GM12801 (cell line): Measurements from ENCODE around the gene XPO6.

ENCODE experiments used
- TF ChIP-seq, protein P1 (sequence below): IDR thresholded peaks from one replicate; pipeline ENCODE4 v1.5.1; 2011; ENCODE audit warnings: control low read depth; ENCODE audit not compliant: insufficient read length; ENCODE audit errors: extremely low read depth

The XPO6 gene

DNA sequence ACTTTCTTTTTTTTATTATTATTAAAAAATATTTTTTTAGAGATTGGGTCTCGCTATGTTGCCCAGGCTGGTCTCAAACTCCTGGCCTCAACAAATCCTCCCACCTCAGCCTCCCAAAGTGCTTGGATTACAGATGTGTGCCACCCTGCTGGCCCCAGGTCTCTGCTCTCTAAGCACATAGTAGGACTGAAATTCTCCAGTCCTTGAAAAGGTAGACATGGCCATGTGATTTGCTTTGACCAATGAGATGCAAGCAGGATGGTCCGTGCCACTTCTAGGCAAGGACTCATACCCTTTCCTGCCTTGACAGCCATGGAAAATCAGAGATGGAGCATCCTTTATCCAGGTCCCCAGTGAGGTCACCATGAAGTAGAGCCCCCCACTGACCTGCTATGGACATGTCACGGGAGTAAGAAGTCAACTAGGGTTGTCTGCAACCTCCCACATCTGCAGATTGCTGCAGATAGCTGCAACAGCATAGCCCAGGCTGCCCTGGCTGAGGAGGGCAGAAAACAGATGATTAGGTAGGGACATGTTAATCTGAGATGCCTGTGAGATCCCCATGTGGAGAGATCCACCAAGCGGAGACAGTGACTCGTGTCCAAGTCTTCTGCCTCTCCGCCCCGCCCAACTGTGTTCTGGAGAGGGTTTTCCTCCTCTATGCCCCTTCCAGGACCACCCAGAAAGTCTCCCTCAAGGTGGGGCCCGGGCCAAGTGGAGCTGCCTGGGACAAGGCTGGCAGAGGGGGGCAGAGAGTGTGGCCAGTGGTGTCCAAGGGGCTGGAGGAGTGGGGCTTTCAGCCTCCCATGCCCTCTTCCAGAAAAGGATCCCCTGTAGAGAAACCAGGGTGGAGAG is 159.3 kb downstream of the XPO6 start:
- TF ChIP-seq, protein P1, sequence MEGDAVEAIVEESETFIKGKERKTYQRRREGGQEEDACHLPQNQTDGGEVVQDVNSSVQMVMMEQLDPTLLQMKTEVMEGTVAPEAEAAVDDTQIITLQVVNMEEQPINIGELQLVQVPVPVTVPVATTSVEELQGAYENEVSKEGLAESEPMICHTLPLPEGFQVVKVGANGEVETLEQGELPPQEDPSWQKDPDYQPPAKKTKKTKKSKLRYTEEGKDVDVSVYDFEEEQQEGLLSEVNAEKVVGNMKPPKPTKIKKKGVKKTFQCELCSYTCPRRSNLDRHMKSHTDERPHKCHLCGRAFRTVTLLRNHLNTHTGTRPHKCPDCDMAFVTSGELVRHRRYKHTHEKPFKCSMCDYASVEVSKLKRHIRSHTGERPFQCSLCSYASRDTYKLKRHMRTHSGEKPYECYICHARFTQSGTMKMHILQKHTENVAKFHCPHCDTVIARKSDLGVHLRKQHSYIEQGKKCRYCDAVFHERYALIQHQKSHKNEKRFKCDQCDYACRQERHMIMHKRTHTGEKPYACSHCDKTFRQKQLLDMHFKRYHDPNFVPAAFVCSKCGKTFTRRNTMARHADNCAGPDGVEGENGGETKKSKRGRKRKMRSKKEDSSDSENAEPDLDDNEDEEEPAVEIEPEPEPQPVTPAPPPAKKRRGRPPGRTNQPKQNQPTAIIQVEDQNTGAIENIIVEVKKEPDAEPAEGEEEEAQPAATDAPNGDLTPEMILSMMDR, result no peak

DNA sequence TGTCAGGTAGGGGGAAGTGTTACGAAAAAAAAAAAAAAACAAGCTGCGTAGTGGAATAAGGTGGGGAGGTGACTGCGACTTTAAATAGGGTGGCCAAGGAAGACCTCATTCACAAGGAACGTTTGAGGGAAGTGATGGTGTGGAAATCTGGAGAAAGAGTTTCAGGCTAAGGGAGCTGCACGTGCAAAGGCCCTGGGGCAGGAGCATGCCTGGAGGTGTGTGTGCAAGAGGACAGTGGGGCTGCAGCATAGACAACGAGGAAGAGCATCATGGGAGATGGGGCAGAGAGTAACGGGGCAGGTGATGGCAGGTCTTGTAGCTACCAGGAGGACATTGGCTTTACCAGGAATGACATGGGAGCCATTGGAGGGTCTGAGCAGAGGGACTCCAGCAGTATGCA is 160.3 kb downstream of the XPO6 start:
- TF ChIP-seq, protein P1, result no peak
